Liver (tissue), 9 donors: Measurements from ENCODE around the gene SERPINA3. TPM values are rescaled to one million over a fixed set of nuclear protein-coding genes. Genes with fewer than 3 reads are reported as not detected.

ENCODE experiments used
- DNase-seq: peaks from one replicate; pipeline ENCODE4 v3.0.0-alpha.2; 2017; ENCODE audit warnings: low spot score
- H3K27ac ChIP-seq, 2 donors: one replicate each; pipeline ENCODE4 v1.7.0; 2013; ENCODE audit warnings: inconsistent platforms in 2 of 2, low read length in 2 of 2, control low read depth in 1 of 2, low read depth in 1 of 2, mild to moderate bottlenecking in 1 of 2
- H3K27me3 ChIP-seq, 4 donors: one replicate each; pipeline versions ENCODE4 v1.6.1 to v1.7.0; 2013; ENCODE audit warnings: low read length in 3 of 4, inconsistent platforms in 1 of 4, mild to moderate bottlenecking in 1 of 4, moderate library complexity in 1 of 4; ENCODE audit not compliant: control insufficient read depth in 4 of 4, insufficient read depth in 4 of 4
- H3K36me3 ChIP-seq, 4 donors: one replicate each; pipeline versions ENCODE4 v1.6.1 to v1.7.0; 2013; ENCODE audit warnings: low read length in 3 of 4, mild to moderate bottlenecking in 3 of 4, low read depth in 1 of 4, moderate library complexity in 1 of 4; ENCODE audit not compliant: control insufficient read depth in 4 of 4, insufficient read depth in 3 of 4
- H3K4me1 ChIP-seq, 4 donors: one replicate each; pipeline versions ENCODE4 v1.6.1 to v1.7.0; 2013; ENCODE audit warnings: low read length in 3 of 4, mild to moderate bottlenecking in 3 of 4, moderate library complexity in 1 of 4; ENCODE audit not compliant: control insufficient read depth in 4 of 4, insufficient read depth in 4 of 4
- H3K4me3 ChIP-seq, 3 donors: one replicate each; pipeline versions ENCODE4 v1.6.1 to v1.7.0; 2013; ENCODE audit warnings: low read length in 3 of 3, control low read depth in 1 of 3, low read depth in 1 of 3, mild to moderate bottlenecking in 1 of 3
- H3K9ac ChIP-seq, 2 donors: one replicate each; pipeline ENCODE4 v1.7.0; 2013; ENCODE audit warnings: low read length in 2 of 2, mild to moderate bottlenecking in 2 of 2, moderate library complexity in 2 of 2, control low read depth in 1 of 2, low read depth in 1 of 2
- H3K9me3 ChIP-seq, 4 donors: one replicate each; pipeline versions ENCODE4 v1.6.1 to v1.7.0; 2013; ENCODE audit warnings: low read length in 3 of 4; ENCODE audit not compliant: control insufficient read depth in 4 of 4
- EGR1 ChIP-seq, 2 donors: IDR thresholded peaks; 2 replicates each; pipeline ENCODE4 v1.6.1; 2016 to 2018; ENCODE audit warnings: antibody characterized with exemption in 2 of 2, low read depth in 2 of 2
- FOXA1 ChIP-seq: IDR thresholded peaks from 2 replicates; pipeline ENCODE4 v1.6.1; 2016; ENCODE audit warnings: antibody characterized with exemption
- FOXA2 ChIP-seq: IDR thresholded peaks from 2 replicates; pipeline ENCODE4 v1.6.1; 2016; ENCODE audit warnings: antibody characterized with exemption
- GABPA ChIP-seq, 2 donors: IDR thresholded peaks in 1 of 2; conservative IDR thresholded peaks in 1 of 2; 2 replicates each; pipeline ENCODE4 v1.6.1; 2016; ENCODE audit warnings: antibody characterized with exemption in 2 of 2, mild to moderate bottlenecking in 1 of 2, moderate library complexity in 1 of 2
- HNF4A ChIP-seq, 2 donors: conservative IDR thresholded peaks; 2 replicates each; pipeline ENCODE4 v1.6.1; 2016; ENCODE audit warnings: antibody characterized with exemption in 2 of 2, mild to moderate bottlenecking in 2 of 2
- HNF4G ChIP-seq: IDR thresholded peaks from 2 replicates; pipeline ENCODE4 v1.6.1; 2016; ENCODE audit warnings: antibody characterized with exemption
- JUND ChIP-seq, 2 donors: IDR thresholded peaks; 2 replicates each; pipeline ENCODE4 v1.6.1; 2016; ENCODE audit warnings: antibody characterized with exemption in 2 of 2
- NR2F2 ChIP-seq: IDR thresholded peaks from 2 replicates; pipeline ENCODE4 v1.6.1; 2016; ENCODE audit warnings: antibody characterized with exemption
- RAD21 ChIP-seq, 2 donors: IDR thresholded peaks; 2 replicates each; pipeline ENCODE4 v1.6.1; 2016; ENCODE audit warnings: antibody characterized with exemption in 2 of 2, mild to moderate bottlenecking in 2 of 2
- RXRA ChIP-seq, 2 donors: IDR thresholded peaks; 2 replicates each; pipeline ENCODE4 v1.6.1; 2017 to 2018; ENCODE audit warnings: antibody characterized with exemption in 2 of 2, mild to moderate bottlenecking in 1 of 2
- SP1 ChIP-seq: IDR thresholded peaks from 2 replicates; pipeline ENCODE4 v1.6.1; 2018; ENCODE audit warnings: antibody characterized with exemption, mild to moderate bottlenecking
- TAF1 ChIP-seq: conservative IDR thresholded peaks from 2 replicates; pipeline ENCODE4 v1.6.1; 2016; ENCODE audit warnings: antibody characterized with exemption, mild to moderate bottlenecking
- YY1 ChIP-seq: IDR thresholded peaks from 2 replicates; pipeline ENCODE4 v1.6.1; 2016; ENCODE audit warnings: antibody characterized with exemption, mild to moderate bottlenecking
- WGBS: extraction: QIAGEN DNeasy Blood & Tissue Kit; methylation state at CpG from one replicate; pipeline ENCODE4 v1.1.7; 2013; 5-methylcytosine and 5-hydroxymethylcytosine counted together
- polyA plus RNA-seq, 2 donors: library from polyadenylated mRNA; stranded (reverse) in 1 of 2; unstranded in 1 of 2; fragments of 200-250 nt in 1 of 2; fragments of >200 nt in 1 of 2; fragmentation: Nextera tagmentation in 1 of 2; extraction: Ambion mirVana in 1 of 2; gene quantifications; one replicate each; pipeline versions ENCODE4 v1.2.1 to v1.2.3, GENCODE V29; 2013 to 2015
- total RNA-seq, 2 donors: library from RNA; depleted of rRNA; stranded (reverse); fragments of >200 nt; gene quantifications; one replicate each; pipeline ENCODE4 v1.2.3, GENCODE V29; 2014
- TF ChIP-seq, protein P1 (sequence below): IDR thresholded peaks from 2 replicates; pipeline ENCODE4 v1.6.1; 2016; ENCODE audit warnings: antibody characterized with exemption, mild to moderate bottlenecking
- TF ChIP-seq, protein P2 (sequence below): IDR thresholded peaks from 2 replicates; pipeline ENCODE4 v1.6.1; 2016; ENCODE audit warnings: antibody characterized with exemption
- TF ChIP-seq, protein P3 (sequence below): IDR thresholded peaks from 2 replicates; pipeline ENCODE4 v1.6.1; 2016; ENCODE audit warnings: antibody characterized with exemption
- TF ChIP-seq, protein P4 (sequence below): IDR thresholded peaks from 2 replicates; pipeline ENCODE4 v1.6.1; 2016; ENCODE audit warnings: antibody characterized with exemption
- TF ChIP-seq, protein P5 (sequence below): fragments of 150-350 bp; IDR thresholded peaks from 2 replicates; pipeline ENCODE4 v1.5.1; 2017; ENCODE audit warnings: improper control_type of control experiment, low read depth, low read length; ENCODE audit not compliant: missing input control
- donor health status: healthy.
- donor health status: healthy.
- donor health status: healthy.
- donor health status: healthy.
- donor health status: healthy.

The SERPINA3 gene
- total and polyA plus RNA-seq, 4 donors: 2,087 to 17,984 (median 13,009) TPM

DNA sequence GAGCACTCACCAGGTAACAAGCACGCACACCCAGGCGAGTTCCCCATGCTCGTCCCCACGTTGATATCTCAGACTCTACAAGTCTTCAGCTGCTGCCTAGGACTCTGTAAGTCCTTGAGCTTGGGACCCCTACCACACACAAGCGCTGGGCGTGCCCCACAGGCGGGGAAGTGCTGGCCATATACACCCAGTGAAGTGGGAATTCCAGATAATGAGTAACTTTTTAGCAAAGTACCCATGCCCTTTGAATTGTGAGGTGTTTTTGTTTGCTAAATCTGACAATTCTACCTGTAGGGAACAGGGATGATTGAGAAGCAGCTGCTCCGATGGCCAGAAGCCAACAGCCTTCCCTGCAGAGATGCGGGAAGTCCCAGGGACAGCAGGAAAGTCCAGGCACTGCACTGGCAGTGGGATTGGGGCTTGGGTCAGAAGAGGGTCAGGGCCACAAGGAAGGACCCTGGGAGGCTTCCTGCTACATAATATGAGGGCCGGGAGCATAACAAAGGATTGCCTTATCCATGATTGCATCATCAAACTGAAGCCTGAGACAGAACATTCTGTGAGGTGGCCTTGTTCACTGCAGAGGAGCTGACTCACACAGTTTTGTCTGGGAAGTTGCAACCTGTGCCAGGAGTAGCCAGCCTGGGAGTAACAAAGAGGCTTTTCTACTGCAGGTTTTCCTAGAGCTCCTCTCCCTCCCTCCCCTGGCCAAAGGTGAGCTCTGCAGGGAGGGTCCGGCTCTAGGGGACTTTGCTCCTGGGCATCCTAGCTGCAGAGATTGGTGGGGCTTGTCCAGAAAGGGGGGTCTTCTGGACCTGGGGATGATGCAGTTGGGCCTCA lies 13.2 kb upstream of the SERPINA3 start:
- TF ChIP-seq HNF4G (peak; percentile 19), FOXA2 (peak; percentile 21), FOXA1 (no peak), TAF1 (peak; percentile 77), SP1 (peak; percentile 99), GABPA (IDR thresholded peaks at IDR 0.05 in 1 of 2, conservative IDR thresholded peaks at IDR 0.05 in 1 of 2) (no peak), RAD21 (IDR thresholded peaks at IDR 0.05) (peak; percentile 18 to 54), EGR1 (IDR thresholded peaks at IDR 0.05; ENCODE audit: low read depth in 2 of 2) (peak in 1 of 2 donors; percentile 64), NR2F2 (peak; percentile 92), YY1 (peak; percentile 66), HNF4A (conservative IDR thresholded peaks at IDR 0.05) (peak; percentile 87 to 88), RXRA (IDR thresholded peaks at IDR 0.05) (peak; percentile 98 to 99), JUND (IDR thresholded peaks at IDR 0.05) (peak; percentile 95 to 96)
- TF ChIP-seq, protein P1, sequence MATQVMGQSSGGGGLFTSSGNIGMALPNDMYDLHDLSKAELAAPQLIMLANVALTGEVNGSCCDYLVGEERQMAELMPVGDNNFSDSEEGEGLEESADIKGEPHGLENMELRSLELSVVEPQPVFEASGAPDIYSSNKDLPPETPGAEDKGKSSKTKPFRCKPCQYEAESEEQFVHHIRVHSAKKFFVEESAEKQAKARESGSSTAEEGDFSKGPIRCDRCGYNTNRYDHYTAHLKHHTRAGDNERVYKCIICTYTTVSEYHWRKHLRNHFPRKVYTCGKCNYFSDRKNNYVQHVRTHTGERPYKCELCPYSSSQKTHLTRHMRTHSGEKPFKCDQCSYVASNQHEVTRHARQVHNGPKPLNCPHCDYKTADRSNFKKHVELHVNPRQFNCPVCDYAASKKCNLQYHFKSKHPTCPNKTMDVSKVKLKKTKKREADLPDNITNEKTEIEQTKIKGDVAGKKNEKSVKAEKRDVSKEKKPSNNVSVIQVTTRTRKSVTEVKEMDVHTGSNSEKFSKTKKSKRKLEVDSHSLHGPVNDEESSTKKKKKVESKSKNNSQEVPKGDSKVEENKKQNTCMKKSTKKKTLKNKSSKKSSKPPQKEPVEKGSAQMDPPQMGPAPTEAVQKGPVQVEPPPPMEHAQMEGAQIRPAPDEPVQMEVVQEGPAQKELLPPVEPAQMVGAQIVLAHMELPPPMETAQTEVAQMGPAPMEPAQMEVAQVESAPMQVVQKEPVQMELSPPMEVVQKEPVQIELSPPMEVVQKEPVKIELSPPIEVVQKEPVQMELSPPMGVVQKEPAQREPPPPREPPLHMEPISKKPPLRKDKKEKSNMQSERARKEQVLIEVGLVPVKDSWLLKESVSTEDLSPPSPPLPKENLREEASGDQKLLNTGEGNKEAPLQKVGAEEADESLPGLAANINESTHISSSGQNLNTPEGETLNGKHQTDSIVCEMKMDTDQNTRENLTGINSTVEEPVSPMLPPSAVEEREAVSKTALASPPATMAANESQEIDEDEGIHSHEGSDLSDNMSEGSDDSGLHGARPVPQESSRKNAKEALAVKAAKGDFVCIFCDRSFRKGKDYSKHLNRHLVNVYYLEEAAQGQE: peak; percentile 70
- TF ChIP-seq, protein P2, sequence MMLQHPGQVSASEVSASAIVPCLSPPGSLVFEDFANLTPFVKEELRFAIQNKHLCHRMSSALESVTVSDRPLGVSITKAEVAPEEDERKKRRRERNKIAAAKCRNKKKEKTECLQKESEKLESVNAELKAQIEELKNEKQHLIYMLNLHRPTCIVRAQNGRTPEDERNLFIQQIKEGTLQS: peak; percentile 96
- TF ChIP-seq, protein P3, sequence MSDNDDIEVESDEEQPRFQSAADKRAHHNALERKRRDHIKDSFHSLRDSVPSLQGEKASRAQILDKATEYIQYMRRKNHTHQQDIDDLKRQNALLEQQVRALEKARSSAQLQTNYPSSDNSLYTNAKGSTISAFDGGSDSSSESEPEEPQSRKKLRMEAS: peak; percentile 91
- TF ChIP-seq, protein P4, sequence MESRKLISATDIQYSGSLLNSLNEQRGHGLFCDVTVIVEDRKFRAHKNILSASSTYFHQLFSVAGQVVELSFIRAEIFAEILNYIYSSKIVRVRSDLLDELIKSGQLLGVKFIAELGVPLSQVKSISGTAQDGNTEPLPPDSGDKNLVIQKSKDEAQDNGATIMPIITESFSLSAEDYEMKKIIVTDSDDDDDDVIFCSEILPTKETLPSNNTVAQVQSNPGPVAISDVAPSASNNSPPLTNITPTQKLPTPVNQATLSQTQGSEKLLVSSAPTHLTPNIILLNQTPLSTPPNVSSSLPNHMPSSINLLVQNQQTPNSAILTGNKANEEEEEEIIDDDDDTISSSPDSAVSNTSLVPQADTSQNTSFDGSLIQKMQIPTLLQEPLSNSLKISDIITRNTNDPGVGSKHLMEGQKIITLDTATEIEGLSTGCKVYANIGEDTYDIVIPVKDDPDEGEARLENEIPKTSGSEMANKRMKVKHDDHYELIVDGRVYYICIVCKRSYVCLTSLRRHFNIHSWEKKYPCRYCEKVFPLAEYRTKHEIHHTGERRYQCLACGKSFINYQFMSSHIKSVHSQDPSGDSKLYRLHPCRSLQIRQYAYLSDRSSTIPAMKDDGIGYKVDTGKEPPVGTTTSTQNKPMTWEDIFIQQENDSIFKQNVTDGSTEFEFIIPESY: peak; percentile 63
- TF ChIP-seq, protein P5, sequence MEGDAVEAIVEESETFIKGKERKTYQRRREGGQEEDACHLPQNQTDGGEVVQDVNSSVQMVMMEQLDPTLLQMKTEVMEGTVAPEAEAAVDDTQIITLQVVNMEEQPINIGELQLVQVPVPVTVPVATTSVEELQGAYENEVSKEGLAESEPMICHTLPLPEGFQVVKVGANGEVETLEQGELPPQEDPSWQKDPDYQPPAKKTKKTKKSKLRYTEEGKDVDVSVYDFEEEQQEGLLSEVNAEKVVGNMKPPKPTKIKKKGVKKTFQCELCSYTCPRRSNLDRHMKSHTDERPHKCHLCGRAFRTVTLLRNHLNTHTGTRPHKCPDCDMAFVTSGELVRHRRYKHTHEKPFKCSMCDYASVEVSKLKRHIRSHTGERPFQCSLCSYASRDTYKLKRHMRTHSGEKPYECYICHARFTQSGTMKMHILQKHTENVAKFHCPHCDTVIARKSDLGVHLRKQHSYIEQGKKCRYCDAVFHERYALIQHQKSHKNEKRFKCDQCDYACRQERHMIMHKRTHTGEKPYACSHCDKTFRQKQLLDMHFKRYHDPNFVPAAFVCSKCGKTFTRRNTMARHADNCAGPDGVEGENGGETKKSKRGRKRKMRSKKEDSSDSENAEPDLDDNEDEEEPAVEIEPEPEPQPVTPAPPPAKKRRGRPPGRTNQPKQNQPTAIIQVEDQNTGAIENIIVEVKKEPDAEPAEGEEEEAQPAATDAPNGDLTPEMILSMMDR: peak; percentile 14
- DNase-seq: peak; percentile 56
- no peaks in the 10 kb centered on the region for H3K27me3 ChIP-seq
- 17% methylated on average over 11 of the region's 11 CpGs for WGBS
- H3K4me1 ChIP-seq: peaks cover 7 to 64% (median 44%) of the 10 kb centered on the region in 4 donors
- no peaks in the 10 kb centered on the region for H3K36me3 ChIP-seq
- H3K27ac ChIP-seq: peak overlapping the region; percentile 73 to 91
- peak overlapping the region; percentile 2 to 46 for H3K9ac ChIP-seq
- H3K9me3 ChIP-seq: no peaks in the 10 kb centered on the region
- peak overlapping the region; percentile 61 to 95 (median 92) for H3K4me3 ChIP-seq
